Stimulated activated CD4-positive, alpha-beta T cell treated with anti-CD3 and anti-CD28 coated beads, Interleukin-12 subunit alpha, Interleukin-12 subunit beta, amount 100 ng/mL, for 24 hours (primary cell): ENCODE measurements around the gene DAB1.
"Not testable (repeated sequence)": the region's sequence is repeated elsewhere in the genome, so short reads cannot be mapped to it uniquely, and the experiment has no call there.

ENCODE experiments used
- DNase-seq, 2 experiments: peaks; one replicate each; pipeline ENCODE4 v3.0.0-alpha.2; 2020; ENCODE audit warnings: low read depth in 2 of 2

Gene DAB1

DNA sequence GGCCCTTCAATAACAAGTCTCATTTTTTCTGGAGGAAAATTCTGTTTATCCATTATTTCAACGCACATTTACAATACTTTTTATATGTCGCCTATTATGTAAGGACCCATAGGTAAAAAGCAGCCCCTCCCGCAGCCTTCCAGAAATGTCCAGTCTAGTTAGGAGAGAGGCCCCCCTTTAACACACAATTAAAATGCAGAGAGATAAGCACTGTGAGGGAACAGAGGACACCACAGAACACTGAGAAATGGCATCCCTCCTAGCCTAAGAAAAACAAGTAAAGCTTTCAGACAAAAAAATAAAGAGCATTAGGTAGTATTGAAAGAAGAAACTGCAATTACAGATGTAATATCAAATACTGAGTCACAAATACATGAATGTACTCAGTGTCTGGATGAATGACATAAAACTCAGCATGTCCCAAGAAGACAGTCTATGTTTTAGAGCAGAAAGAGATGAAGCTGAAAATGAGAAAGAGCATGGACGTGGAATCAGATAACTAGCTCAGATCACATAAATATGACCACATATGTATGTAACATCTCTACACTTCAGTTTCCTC, 62.9 kb downstream of the DAB1 start:
- no peak for DNase-seq

DNA sequence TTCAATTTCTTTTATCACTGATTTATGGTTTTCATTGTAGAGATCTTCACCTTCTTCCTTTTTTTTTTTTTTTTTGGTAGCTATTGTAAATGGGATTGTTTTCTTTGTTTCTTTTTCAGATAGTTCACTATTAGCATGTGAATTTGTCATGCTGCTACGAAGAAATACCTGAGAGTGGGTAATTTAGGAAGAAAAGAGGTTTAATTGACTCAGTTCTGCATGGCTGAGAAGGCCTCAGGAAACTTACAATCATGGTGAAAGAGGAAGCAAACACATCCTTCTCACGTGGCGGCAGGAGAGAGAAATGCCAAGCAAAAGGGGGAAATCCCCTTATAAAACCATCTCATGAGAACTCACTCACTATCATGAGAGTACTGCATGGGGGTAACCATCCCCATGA, 66.4 kb downstream of the DAB1 start:
- DNase-seq = no peak

DNA sequence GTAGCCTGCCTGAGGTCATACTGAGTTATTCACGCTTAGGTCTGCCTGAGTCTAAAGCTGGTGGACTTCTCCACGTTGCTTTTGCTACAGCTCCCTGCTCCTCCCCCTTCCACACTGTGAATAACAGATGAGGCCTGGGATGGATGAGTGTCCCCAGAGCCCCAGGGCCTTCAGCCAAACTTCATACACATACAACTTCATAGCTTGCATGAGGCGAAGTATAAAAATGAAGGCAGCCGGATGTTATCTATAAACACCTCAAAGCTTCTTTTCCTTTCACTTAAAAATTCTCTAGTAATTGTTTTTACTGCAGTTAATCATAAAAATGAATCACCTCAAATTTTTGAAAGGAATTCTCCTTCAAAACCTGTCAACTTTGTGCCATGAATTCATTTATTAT, 70.2 kb downstream of the DAB1 start:
- no peak for DNase-seq

DNA sequence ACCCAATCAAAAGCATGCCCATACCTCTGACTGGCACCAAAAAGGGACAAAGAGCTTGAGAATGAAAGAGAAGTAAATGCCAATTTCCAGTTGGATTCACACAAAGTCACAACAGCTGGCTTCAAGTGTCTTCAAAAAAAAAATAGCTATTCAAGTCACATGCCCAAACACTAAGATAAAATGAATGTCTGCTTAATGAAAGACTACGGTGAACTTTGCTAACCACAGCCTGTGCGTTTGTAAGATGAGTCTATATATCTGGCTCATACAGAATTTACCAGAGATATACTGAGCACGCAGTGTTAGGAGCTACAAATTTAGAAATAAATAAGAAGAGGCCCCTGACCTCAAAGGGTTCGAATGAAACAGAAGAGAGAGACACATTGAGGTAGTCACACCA, 73.2 kb downstream of the DAB1 start:
- DNase-seq = no peak

DNA sequence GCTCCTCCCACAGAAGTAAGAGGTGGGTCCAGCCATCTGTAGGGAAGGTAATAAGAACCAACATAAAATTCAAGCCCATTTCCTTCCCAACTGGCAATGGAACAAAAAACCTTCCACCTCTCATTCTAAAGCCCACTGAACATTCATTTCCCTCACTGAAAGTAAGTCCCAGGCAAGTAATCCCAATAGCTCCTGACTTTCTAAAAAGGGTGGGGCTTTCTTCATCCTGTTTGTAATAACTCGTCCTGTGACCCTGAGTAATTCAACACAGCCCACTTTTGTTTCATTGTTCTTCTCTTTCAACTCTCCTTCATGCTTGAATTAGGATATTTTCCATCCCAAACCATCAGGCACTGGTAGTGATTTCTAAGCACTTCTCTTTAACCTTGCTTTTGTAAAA, 74.9 kb downstream of the DAB1 start:
- no peak for DNase-seq

DNA sequence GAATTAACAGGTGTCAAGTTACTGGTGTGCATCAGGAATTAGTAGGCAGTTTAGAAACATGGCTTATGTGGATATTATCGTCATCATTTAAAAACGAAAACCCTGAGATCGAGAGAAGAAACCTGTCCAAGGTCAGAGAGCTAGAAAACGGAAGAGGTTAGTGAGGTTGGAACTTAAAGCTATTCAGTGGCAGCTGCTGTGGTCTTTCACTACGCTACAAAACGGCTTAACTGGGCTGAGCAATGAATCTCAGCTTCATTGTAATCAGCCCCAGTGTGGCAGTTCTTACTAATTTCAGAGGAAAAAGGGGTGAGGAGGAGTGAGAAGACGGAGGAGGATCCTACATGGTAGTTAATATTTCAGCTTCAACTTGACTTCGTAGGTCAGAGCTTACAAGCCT, 77.9 kb downstream of the DAB1 start:
- no peak for DNase-seq

DNA sequence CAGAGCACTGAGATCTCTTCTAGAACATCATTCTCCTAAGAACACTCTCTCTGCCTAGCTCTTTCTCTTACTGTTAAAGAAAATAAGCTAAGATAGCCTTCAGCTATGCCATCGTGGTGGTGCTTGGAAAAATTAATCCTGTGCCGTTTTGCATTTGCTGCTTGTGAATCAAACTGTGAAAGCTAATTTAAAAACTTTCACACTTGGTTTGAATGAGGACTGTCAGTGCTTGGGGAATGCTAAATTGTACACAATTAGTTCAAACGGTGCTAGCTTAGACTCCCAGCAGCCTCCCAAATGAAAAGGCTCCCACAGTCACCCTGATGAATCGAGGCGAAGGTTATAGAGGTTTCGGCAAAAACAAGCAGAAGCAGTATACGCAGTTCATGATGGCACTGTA, 79.6 kb downstream of the DAB1 start:
- no peak for DNase-seq

DNA sequence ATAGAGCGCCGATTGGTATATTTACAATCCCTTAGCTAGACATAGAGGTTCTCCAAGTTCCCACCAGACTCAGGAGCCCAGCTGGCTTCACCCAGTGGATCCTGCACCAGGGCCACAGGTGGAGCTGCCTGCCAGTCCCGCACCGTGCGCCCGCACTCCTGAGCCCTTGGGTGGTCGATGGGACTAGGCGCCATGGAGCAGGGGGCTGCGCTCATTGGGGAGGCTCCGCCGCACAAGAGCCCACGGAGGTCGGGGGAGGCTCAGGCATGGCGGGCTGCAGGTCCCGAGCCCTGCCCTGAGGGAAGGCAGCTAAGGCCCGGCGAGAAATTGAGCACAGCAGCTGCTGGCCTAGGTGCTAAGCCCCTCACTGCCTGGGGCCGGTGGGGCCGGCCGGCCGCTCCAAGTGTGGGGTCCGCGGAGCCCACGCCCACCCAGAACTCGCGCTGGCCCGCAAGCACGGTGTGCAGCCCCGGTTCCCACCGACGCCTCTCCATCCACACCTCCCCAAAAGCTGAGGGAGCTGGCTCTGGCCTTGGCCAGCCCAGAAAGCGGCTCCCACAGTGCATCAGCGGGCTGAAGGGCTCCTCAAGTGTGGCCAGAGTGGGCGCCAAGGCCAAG, 80.5 kb downstream of the DAB1 start:
- not testable (repeated sequence) for DNase-seq

DNA sequence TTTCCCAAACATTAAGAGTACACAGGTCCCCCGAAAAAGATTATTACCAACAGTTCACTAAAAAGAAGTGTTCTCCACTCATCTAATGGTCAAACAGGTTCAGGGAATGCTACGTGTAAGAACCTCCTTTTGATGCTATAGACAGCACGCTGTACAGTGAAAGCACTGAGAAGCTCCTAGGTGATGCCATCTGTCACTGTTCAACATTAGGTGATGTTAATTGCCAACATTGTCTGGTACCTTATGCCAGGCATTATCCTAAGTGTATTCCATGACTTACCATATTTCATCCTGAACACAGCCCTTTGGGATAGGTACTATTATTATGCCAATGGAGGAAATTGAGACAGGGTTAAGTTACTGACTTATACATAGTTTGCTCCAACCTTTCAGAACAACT, 82.1 kb downstream of the DAB1 start:
- DNase-seq = no peak

DNA sequence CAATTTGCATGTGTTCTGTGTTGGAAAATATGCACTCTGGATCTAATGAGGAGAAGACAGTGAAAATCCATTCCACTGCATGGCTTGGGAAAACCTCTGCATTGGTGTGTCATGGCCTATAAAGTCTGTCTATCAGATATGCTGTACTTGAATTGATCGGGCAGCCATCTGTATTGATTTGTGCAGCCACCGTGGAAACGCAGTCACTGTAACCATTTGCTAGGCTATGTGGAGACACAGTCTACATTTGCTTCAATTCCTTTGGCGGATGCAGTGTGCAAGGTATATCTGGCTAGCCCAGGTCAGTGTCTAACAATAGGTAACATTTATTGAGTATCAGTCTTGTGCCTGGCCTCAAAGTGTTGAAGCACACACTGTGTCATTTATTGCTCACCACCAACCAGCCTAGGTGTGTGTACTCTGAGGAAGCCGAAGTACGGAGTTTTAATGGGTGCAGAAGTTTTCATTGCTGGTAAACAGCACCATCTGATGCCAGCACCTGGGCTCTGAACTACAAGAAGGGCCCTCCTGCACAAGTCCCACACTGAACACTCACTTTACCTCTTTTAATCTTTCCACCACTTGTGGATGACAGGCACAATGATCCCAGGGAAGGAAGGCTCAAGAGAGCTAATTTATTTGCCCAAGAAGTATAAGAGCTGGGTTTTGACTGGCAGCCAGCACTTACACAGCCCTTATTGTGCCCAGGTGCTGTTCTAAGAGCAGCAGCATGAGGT, 83.4 kb downstream of the DAB1 start:
- no peak for DNase-seq

DNA sequence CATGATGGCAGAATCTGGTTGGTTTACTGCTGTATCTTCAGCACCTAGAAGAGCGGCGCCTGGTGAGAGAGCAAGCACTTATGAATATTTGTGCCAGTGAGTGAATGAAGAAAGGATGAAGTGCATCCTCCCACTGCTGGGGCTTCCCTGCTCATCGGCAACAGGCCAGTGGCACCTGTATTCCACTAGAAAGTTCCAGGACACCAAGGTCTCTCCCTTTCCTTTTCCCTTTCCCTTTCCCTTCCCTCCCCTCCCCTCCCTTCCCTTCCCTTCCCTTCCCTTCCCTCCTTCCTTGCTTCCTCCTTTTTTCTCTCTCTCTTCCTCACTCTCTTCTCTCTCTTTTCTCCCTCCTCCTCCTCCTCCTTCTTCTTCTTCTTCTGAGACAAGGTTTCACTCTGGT, 86.2 kb downstream of the DAB1 start:
- no peak for DNase-seq

DNA sequence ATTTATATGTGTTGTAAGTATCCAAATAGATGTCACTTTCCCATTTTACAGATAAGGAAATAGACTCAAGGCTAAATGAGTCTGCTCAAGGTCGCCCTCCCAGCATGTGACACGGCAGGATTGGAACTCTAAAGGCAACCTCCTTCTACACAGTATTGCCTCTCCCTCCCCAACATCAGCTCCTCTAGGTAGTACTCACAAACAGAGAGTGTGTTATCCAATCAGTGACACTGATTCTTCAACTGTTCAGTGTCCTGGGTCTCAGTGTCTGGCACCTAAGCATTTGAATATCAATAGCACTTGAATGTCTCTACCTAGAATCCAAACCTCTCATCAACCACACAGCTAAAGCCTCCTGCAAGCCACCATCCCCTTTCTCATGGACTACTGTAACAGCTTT, 87.1 kb downstream of the DAB1 start:
- no peak for DNase-seq

DNA sequence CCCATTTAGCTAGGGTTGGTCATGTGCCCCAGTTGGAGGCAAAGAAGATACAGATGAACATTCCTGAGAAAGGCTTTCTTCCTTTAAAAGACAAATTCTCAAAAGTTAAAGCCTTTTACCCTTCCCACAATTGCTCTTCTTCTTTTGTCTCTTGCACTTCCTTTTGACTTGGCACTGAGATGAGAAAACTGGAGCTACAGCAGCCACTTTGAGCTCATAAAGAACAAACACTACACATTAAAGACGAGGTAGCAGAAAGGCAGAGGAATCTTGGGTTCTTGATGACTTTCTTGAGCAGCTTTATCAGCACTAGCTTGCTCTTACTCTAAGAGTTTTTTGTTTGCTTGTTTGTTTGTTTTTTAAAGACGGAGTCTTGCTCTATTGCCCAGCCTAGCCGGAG, 92.2 kb downstream of the DAB1 start:
- no peak for DNase-seq

DNA sequence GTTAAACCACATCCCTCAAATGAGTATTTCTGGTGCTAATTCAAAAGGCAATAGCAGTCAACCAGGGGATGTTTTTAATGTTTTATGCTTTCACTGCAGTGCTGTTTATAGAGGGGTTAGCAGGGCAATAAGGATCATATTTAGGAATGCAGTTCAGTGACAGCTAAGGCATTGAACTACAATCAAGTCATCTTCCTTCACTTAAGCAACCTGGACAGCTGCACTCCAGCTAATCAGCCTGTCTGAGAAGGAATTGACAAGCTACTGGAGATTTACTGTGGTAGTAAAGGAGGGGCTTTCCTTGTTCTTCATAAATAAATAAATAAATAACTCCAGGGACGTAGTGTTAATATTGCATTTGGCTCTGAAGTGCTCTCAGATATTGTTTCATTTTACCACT, 93.9 kb downstream of the DAB1 start:
- DNase-seq = no peak

DNA sequence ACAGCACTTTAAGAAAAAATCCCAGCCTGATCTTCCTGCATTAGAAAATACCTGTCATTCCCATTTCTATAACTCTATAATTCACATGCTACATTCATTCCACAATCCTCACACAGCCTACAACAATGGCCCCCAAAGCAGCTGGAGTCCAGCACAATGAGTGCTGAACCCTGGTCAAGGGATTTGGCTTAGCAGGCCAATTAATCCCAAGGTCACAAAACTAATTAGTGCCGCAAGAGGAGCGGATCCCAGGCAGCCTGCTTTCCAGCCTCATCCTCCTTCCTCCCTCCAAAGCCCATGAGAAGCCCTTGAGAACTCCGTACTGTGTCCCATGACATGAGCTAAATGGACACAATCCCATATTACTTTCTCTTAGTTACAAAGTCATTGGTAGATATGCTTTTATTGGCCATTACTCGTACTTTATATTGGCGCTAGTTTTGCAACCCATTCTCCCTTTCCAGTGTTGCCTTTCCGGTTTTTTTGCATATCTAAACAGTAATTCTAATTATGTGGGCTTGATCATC, 94.8 kb downstream of the DAB1 start:
- no peak for DNase-seq

DNA sequence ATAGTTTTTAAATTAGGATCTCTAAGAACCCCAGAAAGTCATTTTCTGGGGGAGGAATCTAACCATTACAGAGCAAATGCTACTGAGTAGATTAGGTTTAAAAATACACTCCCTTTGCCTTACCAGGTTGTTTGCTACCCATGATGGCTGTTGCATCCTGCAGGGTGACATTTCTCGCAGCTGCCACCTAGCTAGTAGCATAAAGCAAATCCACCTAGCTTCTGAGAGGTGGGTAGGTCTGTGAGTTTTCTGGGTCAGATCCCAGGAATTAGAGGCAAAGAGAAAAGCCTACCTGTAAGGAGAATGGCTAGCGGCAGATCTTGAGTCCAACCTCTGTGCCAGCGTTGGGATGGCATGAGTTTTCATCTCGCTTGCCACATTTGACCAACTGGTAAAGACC, 95.9 kb downstream of the DAB1 start:
- no peak for DNase-seq

DNA sequence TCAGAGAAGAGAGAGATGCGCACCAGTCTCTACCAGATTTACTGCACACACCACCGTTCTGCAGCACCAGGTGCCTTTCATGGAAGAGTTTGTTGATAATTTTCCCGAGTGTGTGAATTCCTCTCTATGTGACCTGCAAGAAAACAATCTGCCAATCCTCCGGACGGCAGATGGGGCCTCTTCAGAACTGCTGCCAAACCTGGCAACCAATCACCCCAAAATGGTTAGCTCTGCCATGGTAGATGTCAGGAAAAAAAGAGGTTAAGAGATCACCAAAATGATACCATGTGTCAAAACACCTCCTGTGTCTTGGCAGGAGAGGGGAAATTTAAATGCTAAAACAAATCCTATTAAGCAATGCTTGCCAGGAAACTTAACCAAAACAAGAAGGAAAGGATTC, 96.5 kb downstream of the DAB1 start:
- no peak for DNase-seq

DNA sequence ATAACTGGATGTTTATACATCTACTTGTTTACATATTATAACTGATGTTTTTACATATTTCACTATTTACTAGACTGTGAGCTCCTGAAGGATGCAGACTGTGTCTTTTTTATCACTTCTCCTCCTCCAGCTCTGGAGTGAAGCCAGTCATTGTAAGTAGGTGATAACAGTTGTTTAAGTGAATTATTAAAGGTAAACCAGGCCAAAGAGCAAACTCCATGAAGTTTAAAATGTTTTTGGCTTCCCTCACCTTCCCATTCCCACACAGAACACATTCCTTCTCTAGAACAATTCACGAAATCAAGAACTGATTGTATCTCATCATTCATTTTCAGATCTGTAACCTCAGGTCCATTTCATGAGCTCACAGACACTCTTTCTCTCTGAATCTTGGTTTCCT, 98.3 kb downstream of the DAB1 start:
- DNase-seq = no peak

DNA sequence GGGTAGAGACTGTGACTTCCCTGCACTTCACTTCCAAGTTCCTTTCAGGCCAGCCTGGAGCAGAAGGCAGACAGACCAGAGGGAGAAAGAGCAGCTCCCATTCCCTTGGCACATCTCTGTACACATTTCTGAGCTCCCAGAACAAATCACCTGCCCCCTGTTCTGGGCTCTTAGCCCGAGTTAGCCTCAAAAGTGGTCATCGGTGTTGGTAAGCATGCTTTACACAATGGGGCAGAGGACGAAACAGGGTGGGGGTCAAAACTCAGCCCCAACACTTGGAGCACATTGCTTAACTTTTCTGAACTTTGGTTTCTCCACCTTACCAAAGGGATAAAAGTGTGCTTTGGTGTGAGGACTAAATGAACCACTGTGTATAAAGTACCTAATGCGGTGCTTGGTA, 98.7 kb downstream of the DAB1 start:
- DNase-seq = no peak

DNA sequence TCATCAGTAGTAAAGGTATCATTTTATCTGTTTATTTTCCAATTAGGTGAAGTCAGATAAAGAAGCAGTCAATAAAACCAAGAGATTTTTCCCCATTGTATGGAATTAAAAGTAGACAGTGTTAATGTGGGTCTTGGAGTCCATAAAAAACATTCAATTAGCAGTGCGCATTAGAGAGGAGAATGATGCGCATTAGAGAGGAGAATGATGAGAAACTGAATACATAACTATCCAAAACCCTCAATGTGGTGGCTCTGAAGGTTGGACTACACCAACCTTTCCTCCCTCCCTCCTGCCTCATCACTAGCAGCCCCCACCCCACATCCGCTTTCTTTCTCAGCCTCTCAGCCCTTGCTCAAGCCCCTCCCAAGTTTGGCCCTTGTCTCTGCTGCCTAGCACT, 99.5 kb downstream of the DAB1 start:
- no peak for DNase-seq

DNA sequence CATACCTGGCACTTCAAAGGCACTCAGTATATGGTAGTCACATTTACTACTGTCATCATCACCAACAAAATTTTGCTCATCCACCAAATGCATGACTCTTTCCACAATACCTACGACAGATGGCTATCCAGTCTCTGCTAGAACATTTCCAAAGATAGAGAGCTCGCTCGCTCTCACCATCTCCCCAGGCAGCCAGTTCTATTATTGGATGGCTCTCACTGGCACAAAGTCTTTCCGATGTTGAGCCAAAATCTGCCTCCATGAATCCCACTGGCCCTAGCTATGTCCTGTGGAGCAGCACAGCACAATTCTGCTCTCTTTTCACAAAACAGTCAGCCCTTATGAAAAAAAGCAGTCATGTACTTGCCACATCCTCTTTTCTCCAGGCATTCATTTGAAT, 102.1 kb downstream of the DAB1 start:
- DNase-seq = no peak

DNA sequence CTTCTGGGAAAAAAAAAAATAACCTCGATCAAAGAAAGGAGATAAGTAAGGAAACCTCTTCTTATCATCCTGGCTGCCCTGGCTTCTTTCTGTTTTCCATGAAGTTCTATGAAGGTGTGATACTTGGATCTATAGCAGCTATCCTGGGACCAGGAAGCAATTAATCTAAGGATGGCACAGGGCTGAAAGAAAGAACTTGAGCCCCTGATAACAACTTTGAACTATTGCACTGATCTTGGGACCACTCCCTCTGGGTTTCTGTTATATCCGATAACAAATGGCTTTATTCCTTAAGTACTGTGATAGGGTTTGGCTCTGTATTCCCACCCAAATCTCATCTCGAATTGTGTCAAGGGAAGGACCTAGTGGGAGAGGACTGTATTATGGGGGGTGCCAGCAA, 104.1 kb downstream of the DAB1 start:
- no peak for DNase-seq

DNA sequence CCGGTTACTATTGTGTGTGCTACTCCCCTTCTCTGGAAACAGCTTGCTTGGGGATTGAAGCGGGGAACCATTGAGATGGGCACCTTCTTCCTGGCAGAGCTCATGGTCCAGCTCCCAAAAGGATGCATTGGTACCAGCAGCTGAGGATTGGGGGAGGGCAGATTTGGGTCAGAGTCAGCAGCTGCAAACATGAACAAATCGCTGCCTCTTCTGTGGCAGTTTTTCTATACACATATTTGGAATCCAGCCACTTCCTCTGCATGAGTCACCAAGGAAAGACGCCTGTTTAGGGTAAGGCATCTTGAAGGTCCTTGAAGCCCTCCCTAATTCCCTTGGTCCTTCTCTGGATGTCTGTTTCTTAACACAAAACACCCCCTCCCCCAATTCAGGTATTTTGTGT, 104.7 kb downstream of the DAB1 start:
- no peak for DNase-seq
